ENCODE results near the gene MMADHC. TPM values are rescaled to one million over a fixed set of nuclear protein-coding genes. Genes with fewer than 3 reads are reported as not detected.

MMADHC gene
- total and polyA plus RNA-seq, 9 donors = 67.0 to 81.0 (median 73.5) TPM

GRCh38 chr2:149564983-149565382 is 22.6 kb downstream of the MMADHC start:
- WGBS, 3 donors = 69 to 82% (median 79%) methylated on average over 5 of the region's 5 CpGs
- H3K27ac ChIP-seq = no peak overlapping the region
- intact Hi-C loops (cut with DNase I) = loop anchor here (5.0 to 10.0 kb wide), 2 partner anchors 548 to 550 kb away; no protein-coding TSS in a partner anchor
- no peaks in the 10 kb centered on the region for H3K9me3 ChIP-seq
- TF ChIP-seq EP300 (IDR thresholded peaks at IDR 0.05) (no peak), POLR2A (IDR thresholded peaks at IDR 0.05) (no peak), CTCF (IDR thresholded peaks at IDR 0.05) (no peak)
- DNase-seq = no peak
- H3K36me3 ChIP-seq = no peaks in the 10 kb centered on the region
- H3K27me3 ChIP-seq = no peaks in the 10 kb centered on the region
- H3K4me1 ChIP-seq (ENCODE audit: insufficient read depth) = no peaks in the 10 kb centered on the region
- H3K4me3 ChIP-seq = no peak overlapping the region

- Histone ChIP-seq H3K4me3 (no peak overlapping the region), H3K4me1 (ENCODE audit: insufficient read depth) (no peaks in the 10 kb centered on the region), H3K27me3 (no peaks in the 10 kb centered on the region), H3K36me3 (no peaks in the 10 kb centered on the region), H3K9me3 (no peaks in the 10 kb centered on the region), H3K27ac (no peak overlapping the region)
- intact Hi-C loops (cut with DNase I) = loop anchor here (5.0 to 10.0 kb wide), 2 partner anchors 547 to 549 kb away; no protein-coding TSS in a partner anchor
- TF ChIP-seq CTCF (IDR thresholded peaks at IDR 0.05) = no peak
- TF ChIP-seq EP300 (IDR thresholded peaks at IDR 0.05) = no peak
- TF ChIP-seq POLR2A (IDR thresholded peaks at IDR 0.05) = no peak
- DNase-seq = no peak
- 28 to 34% (median 31%) methylated on average over 1 of the region's 1 CpG for WGBS, 3 donors
These were observed 23.5 kb downstream of the MMADHC start for GRCh38 chr2:149564097-149564496.

GRCh38 chr2:149562324-149562723 is 25.3 kb downstream of the MMADHC start:
- no peaks in the 10 kb centered on the region for H3K4me1 ChIP-seq (ENCODE audit: insufficient read depth)
- 14 to 28% (median 26%) methylated on average over 2 of the region's 2 CpGs for WGBS, 3 donors
- no peak overlapping the region for H3K27ac ChIP-seq
- intact Hi-C loops (cut with DNase I) = loop anchor here (5.0 to 10.0 kb wide), 2 partner anchors 545 to 548 kb away; no protein-coding TSS in a partner anchor
- no peak overlapping the region for H3K4me3 ChIP-seq
- no peaks in the 10 kb centered on the region for H3K36me3 ChIP-seq
- no peak for DNase-seq
- TF ChIP-seq EP300 (IDR thresholded peaks at IDR 0.05) (no peak), POLR2A (IDR thresholded peaks at IDR 0.05) (no peak), CTCF (IDR thresholded peaks at IDR 0.05) (no peak)
- H3K9me3 ChIP-seq = no peaks in the 10 kb centered on the region
- H3K27me3 ChIP-seq = no peaks in the 10 kb centered on the region

- no peak for TF ChIP-seq EP300 (IDR thresholded peaks at IDR 0.05)
- peak; percentile 53 to 65 (median 63) for TF ChIP-seq CTCF (IDR thresholded peaks at IDR 0.05)
- TF ChIP-seq POLR2A (IDR thresholded peaks at IDR 0.05) = no peak
- H3K4me1 ChIP-seq (ENCODE audit: insufficient read depth) = no peaks in the 10 kb centered on the region
- H3K9me3 ChIP-seq = no peaks in the 10 kb centered on the region
- H3K36me3 ChIP-seq = no peaks in the 10 kb centered on the region
- H3K27me3 ChIP-seq = no peaks in the 10 kb centered on the region
- no peak overlapping the region for H3K4me3 ChIP-seq
- intact Hi-C loops (cut with DNase I) = loop anchor here (5.0 to 10.0 kb wide), 2 partner anchors 544 to 547 kb away; no protein-coding TSS in a partner anchor
- no peak for DNase-seq
- no peak overlapping the region for H3K27ac ChIP-seq
These were observed 26.2 kb downstream of the MMADHC start for GRCh38 chr2:149561309-149561926.
